ENCODE results near the gene ABHD17C.

GRCh38 chr15:80743189-80743833 is 48.2 kb downstream of the ABHD17C start:
- no peak for TF ChIP-seq CTCF (IDR thresholded peaks at IDR 0.05; ENCODE audit: insufficient read depth, low read length, poor library complexity, severe bottlenecking)
- no peak for TF ChIP-seq EZH2phosphoT487 (conservative IDR thresholded peaks at IDR 0.05; ENCODE audit: low read length)

Data from SU-DHL-6 (cell line).